COLO829 (cell line): Measurements from ENCODE around the gene PTPRN2.

Experiments used
- DNase-seq: peaks from one replicate; pipeline ENCODE4 v3.0.0; 2012; ENCODE audit warnings: low spot score

Gene PTPRN2

GRCh38 chr7:157618091-157618726 lies 969.4 kb downstream of the PTPRN2 start:
- no peak for DNase-seq

GRCh38 chr7:157617401-157617800 lies 970.2 kb downstream of the PTPRN2 start:
- DNase-seq = no peak

- DNase-seq = no peak
Measured at GRCh38 chr7:157616931-157617330, 970.7 kb downstream of the PTPRN2 start.

GRCh38 chr7:157616426-157616825 lies 971.2 kb downstream of the PTPRN2 start:
- no peak for DNase-seq

- DNase-seq = no peak
Measured at GRCh38 chr7:157615852-157616251, 971.8 kb downstream of the PTPRN2 start.

- no peak for DNase-seq
Measured at GRCh38 chr7:157615101-157615817, 972.4 kb downstream of the PTPRN2 start.

GRCh38 chr7:157614457-157615020 lies 973.1 kb downstream of the PTPRN2 start:
- DNase-seq = no peak

GRCh38 chr7:157613575-157614322 lies 973.9 kb downstream of the PTPRN2 start:
- no peak for DNase-seq

- no peak for DNase-seq
Measured at GRCh38 chr7:157612664-157613561, 974.7 kb downstream of the PTPRN2 start.

- no peak for DNase-seq
Measured at GRCh38 chr7:157612009-157612663, 975.5 kb downstream of the PTPRN2 start.

- DNase-seq = no peak
Measured at GRCh38 chr7:157611341-157611740, 976.3 kb downstream of the PTPRN2 start.

GRCh38 chr7:157610671-157611295 lies 976.8 kb downstream of the PTPRN2 start:
- no peak for DNase-seq

- DNase-seq = no peak
Measured at GRCh38 chr7:157609932-157610640, 977.5 kb downstream of the PTPRN2 start.

GRCh38 chr7:157609516-157609915 lies 978.1 kb downstream of the PTPRN2 start:
- no peak for DNase-seq

- no peak for DNase-seq
Measured at GRCh38 chr7:157607218-157607617, 980.4 kb downstream of the PTPRN2 start.

- no peak for DNase-seq
Measured at GRCh38 chr7:157606140-157606539, 981.5 kb downstream of the PTPRN2 start.

GRCh38 chr7:157605638-157606037 lies 982.0 kb downstream of the PTPRN2 start:
- DNase-seq = no peak

GRCh38 chr7:157604661-157605381 lies 982.8 kb downstream of the PTPRN2 start:
- DNase-seq = no peak

GRCh38 chr7:157603716-157604115 lies 983.9 kb downstream of the PTPRN2 start:
- no peak for DNase-seq
